HEK293 (cell line): Measurements from ENCODE around the gene ARHGEF37.
A peak's percentile ranks its signal among the peaks of the same experiment; 100 is the strongest.

Experiments used
- CTCF ChIA-PET: fragments of 350-600 bp; formaldehyde crosslinking; extraction: SDS; loops from one replicate; lab custom pipeline; 2021; ENCODE audit warnings: antibody characterized with exemption; lab: Yijun Ruan, JAX
- POLR2A ChIA-PET: fragments of 300-600 bp; formaldehyde crosslinking; extraction: SDS; loops from one replicate; lab custom pipeline; 2020; ENCODE audit warnings: antibody characterized with exemption, inconsistent platforms; lab: Yijun Ruan, JAX
- H3K27ac ChIP-seq: fragments of 200-500 bp; sonication (Bioruptor generic); 2 replicates; pipeline ENCODE4 v1.5.1; 2014; ENCODE audit warnings: low read depth, low read length, control low read depth, inconsistent platforms; ENCODE audit errors: extremely low read depth
- H3K36me3 ChIP-seq, 2 experiments: fragments of 200-500 bp in 1 of 2; sonication (Bioruptor generic) in 1 of 2; 1 replicate in 1 of 2; 2 replicates in 1 of 2; pipeline ENCODE4 v1.5.1; 2014 to 2017; ENCODE audit warnings: inconsistent platforms in 2 of 2, low read length in 2 of 2; ENCODE audit not compliant: control insufficient read depth in 2 of 2, insufficient read depth in 1 of 2
- H3K4me1 ChIP-seq: fragments of 200-500 bp; sonication (Bioruptor generic); 2 replicates; pipeline ENCODE4 v1.5.1; 2014; ENCODE audit warnings: mild to moderate bottlenecking, low read length, inconsistent platforms; ENCODE audit not compliant: control insufficient read depth, insufficient read depth
- H3K4me3 ChIP-seq: 2 replicates; pipeline ENCODE4 v1.5.1; 2011; ENCODE audit warnings: low read depth, mild to moderate bottlenecking, control low read depth, low read length, moderate library complexity
- H3K9me3 ChIP-seq: fragments of 200-500 bp; sonication (Bioruptor generic); 2 replicates; pipeline ENCODE4 v1.5.1; 2014; ENCODE audit warnings: low read depth, low read length, inconsistent platforms; ENCODE audit not compliant: control insufficient read depth, insufficient read depth
- EGR2 ChIP-seq: fragments of 450-650 bp; formaldehyde crosslinking; IDR thresholded peaks from 2 replicates; pipeline ENCODE4 v1.5.1; 2016; ENCODE audit warnings: low read depth, missing biosample characterization, missing genetic modification characterization
- GLIS1 ChIP-seq: fragments of 450-650 bp; formaldehyde crosslinking; IDR thresholded peaks from 2 replicates; pipeline ENCODE4 v1.5.1; 2016; ENCODE audit warnings: missing biosample characterization, missing genetic modification characterization
- PRDM1 ChIP-seq: fragments of 450-650 bp; formaldehyde crosslinking; IDR thresholded peaks from 2 replicates; pipeline ENCODE4; 2016; ENCODE audit warnings: missing biosample characterization, missing genetic modification characterization
- TRIM28 ChIP-seq: IDR thresholded peaks from 2 replicates; pipeline ENCODE4 v1.6.1; 2011; ENCODE audit warnings: low read length, control low read depth, borderline replicate concordance
- WT1 ChIP-seq: fragments of 450-650 bp; formaldehyde crosslinking; IDR thresholded peaks from 2 replicates; pipeline ENCODE4 v1.5.1; 2016; ENCODE audit warnings: missing biosample characterization, missing genetic modification characterization
- ZBTB1 ChIP-seq: fragments of 450-650 bp; formaldehyde crosslinking; IDR thresholded peaks from 2 replicates; pipeline ENCODE4 v1.5.1; 2016; ENCODE audit warnings: missing biosample characterization, missing genetic modification characterization
- ZNF202 ChIP-seq: fragments of 450-650 bp; formaldehyde crosslinking; IDR thresholded peaks from 2 replicates; pipeline ENCODE4 v1.5.1; 2016; ENCODE audit warnings: missing biosample characterization, missing genetic modification characterization, borderline replicate concordance
- ZNF23 ChIP-seq: fragments of 450-650 bp; formaldehyde crosslinking; IDR thresholded peaks from 2 replicates; pipeline ENCODE4 v1.5.1; 2016; ENCODE audit warnings: missing biosample characterization, missing genetic modification characterization, borderline replicate concordance
- ZNF48 ChIP-seq: fragments of 450-650 bp; formaldehyde crosslinking; IDR thresholded peaks from 2 replicates; pipeline ENCODE4 v1.5.1; 2016; ENCODE audit warnings: missing biosample characterization, missing genetic modification characterization
- ZNF629 ChIP-seq: fragments of 450-650 bp; formaldehyde crosslinking; IDR thresholded peaks from 2 replicates; pipeline ENCODE4 v1.5.1; 2017; ENCODE audit warnings: missing biosample characterization, missing genetic modification characterization
- ZNF654 ChIP-seq: fragments of 450-650 bp; formaldehyde crosslinking; IDR thresholded peaks from 2 replicates; pipeline ENCODE4 v1.5.1; 2016; ENCODE audit warnings: low read depth, missing biosample characterization, missing genetic modification characterization
- ZNF660 ChIP-seq: fragments of 450-650 bp; IDR thresholded peaks from 2 replicates; pipeline ENCODE4 v1.5.1; 2018; ENCODE audit warnings: missing biosample characterization, mild to moderate bottlenecking, missing genetic modification characterization
- TF ChIP-seq, protein P1 (sequence below): fragments of 450-650 bp; formaldehyde crosslinking; IDR thresholded peaks from 2 replicates; pipeline ENCODE4 v1.5.1; 2016; ENCODE audit warnings: missing biosample characterization, missing genetic modification characterization, borderline replicate concordance
- TF ChIP-seq, protein P2 (sequence below): fragments of 450-650 bp; IDR thresholded peaks from 2 replicates; pipeline ENCODE4 v1.5.1; 2018; ENCODE audit warnings: missing biosample characterization, missing genetic modification characterization
- TF ChIP-seq, protein P3 (sequence below): fragments of 450-650 bp; formaldehyde crosslinking; IDR thresholded peaks from 2 replicates; pipeline ENCODE4 v1.5.1; 2016; ENCODE audit warnings: missing biosample characterization, missing genetic modification characterization

ARHGEF37 gene

DNA sequence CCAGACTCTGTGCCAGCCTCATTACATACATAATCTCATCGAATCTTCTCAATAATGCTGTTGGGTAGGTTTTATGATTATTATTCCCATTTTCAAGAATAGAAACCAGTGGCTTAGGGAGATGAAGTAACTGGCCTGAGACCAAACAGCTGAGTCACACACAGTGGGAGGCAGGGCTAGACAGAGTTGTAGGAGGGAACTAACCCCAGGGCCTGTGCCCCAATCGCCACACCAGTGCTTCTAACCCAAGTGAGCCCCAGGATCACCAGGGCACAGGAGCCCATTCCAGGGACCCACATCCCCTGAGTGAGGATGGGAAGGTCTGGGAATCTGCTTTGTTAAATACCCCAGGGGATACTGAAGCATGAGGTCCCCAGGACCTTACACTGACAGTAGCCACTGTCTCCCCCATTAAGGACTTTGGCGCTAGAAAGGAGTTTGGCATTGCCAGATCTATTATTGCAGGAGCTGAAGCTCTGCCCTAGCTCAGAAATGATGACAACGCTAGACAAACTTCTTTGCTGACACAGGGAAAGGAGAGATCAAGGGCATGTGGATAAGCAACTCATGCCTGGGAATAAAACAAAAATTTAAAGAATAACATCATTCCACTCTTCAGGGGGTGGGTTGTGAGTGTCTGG is 85.0 kb downstream of the ARHGEF37 start:
- ChIA-PET POLR2A (interaction anchor here (0.6 to 1.7 kb wide), 2 partner anchors 49 to 65 kb away, joined by 5 to 6 read pairs; no protein-coding TSS in a partner anchor), CTCF (interaction anchor here (0.6 to 5.7 kb wide), 27 partner anchors 10 to 1036 kb away, joined by 3 to 60 read pairs (median 6); no protein-coding TSS in a partner anchor)
- H3K4me1 ChIP-seq: no peaks in the 10 kb centered on the region
- no peaks in the 10 kb centered on the region; the same call in 1 of the 2 replicates for H3K9me3 ChIP-seq
- H3K36me3 ChIP-seq: no peaks in the 10 kb centered on the region
- H3K27ac ChIP-seq: no peak overlapping the region
- TF ChIP-seq, protein P1, sequence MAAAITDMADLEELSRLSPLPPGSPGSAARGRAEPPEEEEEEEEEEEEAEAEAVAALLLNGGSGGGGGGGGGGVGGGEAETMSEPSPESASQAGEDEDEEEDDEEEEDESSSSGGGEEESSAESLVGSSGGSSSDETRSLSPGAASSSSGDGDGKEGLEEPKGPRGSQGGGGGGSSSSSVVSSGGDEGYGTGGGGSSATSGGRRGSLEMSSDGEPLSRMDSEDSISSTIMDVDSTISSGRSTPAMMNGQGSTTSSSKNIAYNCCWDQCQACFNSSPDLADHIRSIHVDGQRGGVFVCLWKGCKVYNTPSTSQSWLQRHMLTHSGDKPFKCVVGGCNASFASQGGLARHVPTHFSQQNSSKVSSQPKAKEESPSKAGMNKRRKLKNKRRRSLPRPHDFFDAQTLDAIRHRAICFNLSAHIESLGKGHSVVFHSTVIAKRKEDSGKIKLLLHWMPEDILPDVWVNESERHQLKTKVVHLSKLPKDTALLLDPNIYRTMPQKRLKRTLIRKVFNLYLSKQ (tag by site-specific recombination): no peak
- TF ChIP-seq EGR2 (tag by site-specific recombination): peak; percentile 20; the same call in 1 of the 2 replicates
- no peak for TF ChIP-seq ZNF48 (tag by site-specific recombination)
- TF ChIP-seq, protein P2, sequence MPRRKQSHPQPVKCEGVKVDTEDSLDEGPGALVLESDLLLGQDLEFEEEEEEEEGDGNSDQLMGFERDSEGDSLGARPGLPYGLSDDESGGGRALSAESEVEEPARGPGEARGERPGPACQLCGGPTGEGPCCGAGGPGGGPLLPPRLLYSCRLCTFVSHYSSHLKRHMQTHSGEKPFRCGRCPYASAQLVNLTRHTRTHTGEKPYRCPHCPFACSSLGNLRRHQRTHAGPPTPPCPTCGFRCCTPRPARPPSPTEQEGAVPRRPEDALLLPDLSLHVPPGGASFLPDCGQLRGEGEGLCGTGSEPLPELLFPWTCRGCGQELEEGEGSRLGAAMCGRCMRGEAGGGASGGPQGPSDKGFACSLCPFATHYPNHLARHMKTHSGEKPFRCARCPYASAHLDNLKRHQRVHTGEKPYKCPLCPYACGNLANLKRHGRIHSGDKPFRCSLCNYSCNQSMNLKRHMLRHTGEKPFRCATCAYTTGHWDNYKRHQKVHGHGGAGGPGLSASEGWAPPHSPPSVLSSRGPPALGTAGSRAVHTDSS (tag by site-specific recombination): peak; percentile 25; the same call in 1 of the 2 replicates
- peak; percentile 25; the same call in 1 of the 2 replicates for TF ChIP-seq GLIS1 (tag by site-specific recombination)
- TF ChIP-seq TRIM28: no peak
- TF ChIP-seq ZNF202 (tag by site-specific recombination): no peak
- H3K4me3 ChIP-seq: no peak overlapping the region

DNA sequence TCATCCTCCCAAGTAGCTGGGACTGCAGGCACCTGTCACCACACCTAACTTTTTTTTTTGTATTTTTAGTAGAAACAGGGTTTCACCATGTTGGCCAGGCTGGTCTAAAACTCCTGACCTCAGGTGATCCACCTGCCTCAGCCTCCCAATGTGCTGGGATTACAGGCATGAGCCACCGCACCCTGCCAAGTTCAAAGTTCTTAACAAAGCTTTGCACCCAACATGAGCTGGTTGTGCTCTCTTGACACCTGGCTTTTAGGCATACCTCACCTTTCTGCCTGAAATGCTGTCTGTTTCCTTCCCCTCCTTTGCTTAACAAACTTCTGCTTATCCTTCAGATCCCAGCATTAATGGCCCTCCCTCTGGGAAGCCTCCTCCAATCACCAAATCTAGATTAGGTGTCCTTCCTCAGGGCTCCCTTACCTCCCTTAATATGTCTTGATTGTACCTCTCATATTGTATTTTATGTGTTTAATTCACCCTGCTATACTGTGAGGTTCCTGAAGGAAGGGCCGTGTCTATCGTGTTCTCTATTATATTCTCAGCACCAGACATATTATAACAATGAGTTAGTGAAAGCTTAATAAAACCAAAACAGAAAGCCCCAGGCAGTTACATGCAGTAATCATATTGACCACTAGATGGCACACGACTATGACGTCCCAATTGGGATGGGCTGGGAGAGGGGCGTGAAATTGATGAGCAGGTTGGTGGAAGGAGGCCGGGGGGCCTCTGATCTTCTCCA is 86.0 kb downstream of the ARHGEF37 start:
- POLR2A ChIA-PET: interaction anchor here (1.7 kb wide), 1 partner anchor 64 kb away, joined by 5 read pairs; no protein-coding TSS in a partner anchor
- CTCF ChIA-PET: interaction anchor here (0.5 to 5.7 kb wide), 50 partner anchors 8 to 1562 kb away, joined by 3 to 60 read pairs (median 4); partner anchors contain the start of genes HMGXB3, PPARGC1B and TIGD6
- no peak overlapping the region for H3K4me3 ChIP-seq
- TF ChIP-seq WT1 (tag by site-specific recombination) (no peak), ZNF23 (tag by site-specific recombination) (no peak), ZNF660 (tag by site-specific recombination) (0 out of 2 replicates have a peak, but pooled peaks have one; percentile 16), ZNF629 (tag by site-specific recombination) (peak; percentile 49), PRDM1 (tag by site-specific recombination) (no peak), ZNF654 (peak; percentile 50), ZBTB1 (no peak)
- TF ChIP-seq, protein P3, sequence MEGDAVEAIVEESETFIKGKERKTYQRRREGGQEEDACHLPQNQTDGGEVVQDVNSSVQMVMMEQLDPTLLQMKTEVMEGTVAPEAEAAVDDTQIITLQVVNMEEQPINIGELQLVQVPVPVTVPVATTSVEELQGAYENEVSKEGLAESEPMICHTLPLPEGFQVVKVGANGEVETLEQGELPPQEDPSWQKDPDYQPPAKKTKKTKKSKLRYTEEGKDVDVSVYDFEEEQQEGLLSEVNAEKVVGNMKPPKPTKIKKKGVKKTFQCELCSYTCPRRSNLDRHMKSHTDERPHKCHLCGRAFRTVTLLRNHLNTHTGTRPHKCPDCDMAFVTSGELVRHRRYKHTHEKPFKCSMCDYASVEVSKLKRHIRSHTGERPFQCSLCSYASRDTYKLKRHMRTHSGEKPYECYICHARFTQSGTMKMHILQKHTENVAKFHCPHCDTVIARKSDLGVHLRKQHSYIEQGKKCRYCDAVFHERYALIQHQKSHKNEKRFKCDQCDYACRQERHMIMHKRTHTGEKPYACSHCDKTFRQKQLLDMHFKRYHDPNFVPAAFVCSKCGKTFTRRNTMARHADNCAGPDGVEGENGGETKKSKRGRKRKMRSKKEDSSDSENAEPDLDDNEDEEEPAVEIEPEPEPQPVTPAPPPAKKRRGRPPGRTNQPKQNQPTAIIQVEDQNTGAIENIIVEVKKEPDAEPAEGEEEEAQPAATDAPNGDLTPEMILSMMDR: 0 out of 2 replicates have a peak, but pooled peaks have one; percentile 20
- H3K4me1 ChIP-seq: no peaks in the 10 kb centered on the region
- no peak overlapping the region for H3K27ac ChIP-seq
- no peaks in the 10 kb centered on the region for H3K36me3 ChIP-seq
- H3K9me3 ChIP-seq: no peaks in the 10 kb centered on the region; the same call in 1 of the 2 replicates
